Ovary (tissue), 9 donors: ENCODE data around the gene TNFRSF9. TPM values are rescaled to one million over a fixed set of nuclear protein-coding genes. Genes with fewer than 3 reads are reported as not detected.
"Not testable (repeated sequence)": the region's sequence is repeated elsewhere in the genome, so short reads cannot be mapped to it uniquely, and the experiment has no call there.

Experiments used
- DNase-seq, 5 donors: peaks; one replicate each; pipeline ENCODE4 v3.0.0-alpha.2; 2019 to 2020
- H3K27ac ChIP-seq, 2 donors: fragments of 200-600 bp; one replicate each; pipeline versions ENCODE4 v1.5.1 to v1.8.0; 2019 to 2022
- H3K27me3 ChIP-seq: fragments of 200-600 bp; one replicate; pipeline ENCODE4 v1.8.0; 2022
- H3K36me3 ChIP-seq: fragments of 200-600 bp; sonication (generic); one replicate; pipeline ENCODE4 v1.5.1; 2019
- H3K4me1 ChIP-seq: one replicate; pipeline ENCODE4 v1.8.1; 2013; ENCODE audit warnings: mild to moderate bottlenecking, moderate library complexity; ENCODE audit not compliant: insufficient read depth
- H3K4me3 ChIP-seq: fragments of 200-600 bp; sonication (generic); one replicate; pipeline ENCODE4 v1.5.1; 2017
- H3K9me3 ChIP-seq, 2 donors: fragments of 200-600 bp in 1 of 2; sonication (generic) in 1 of 2; one replicate each; pipeline versions ENCODE4 v1.5.1 to v1.8.1; 2013 to 2019; ENCODE audit warnings: mild to moderate bottlenecking in 1 of 2, moderate library complexity in 1 of 2
- EP300 ChIP-seq: sonication (generic); formaldehyde crosslinking; IDR thresholded peaks from one replicate; pipeline ENCODE4 v1.6.1; 2017; ENCODE audit warnings: antibody characterized with exemption
- POLR2A ChIP-seq: fragments of 450-650 bp; IDR thresholded peaks from one replicate; pipeline ENCODE4 v1.6.1; 2017; ENCODE audit warnings: antibody characterized with exemption, mild to moderate bottlenecking, moderate library complexity
- WGBS, 3 donors: extraction: QIAGEN DNeasy Blood & Tissue Kit in 1 of 3; methylation state at CpG; one replicate each; pipeline versions ENCODE4 v1.1.5 to v1.1.7; 2013 to 2017; 5-methylcytosine and 5-hydroxymethylcytosine counted together
- intact Hi-C, 4 donors: fragments of 100-400 bp; cut with DNase I; formaldehyde crosslinking; loops; one replicate each; pipeline versions ENCODE4 v1.11.0 to v1.15.1; 2022 to 2023
- polyA plus RNA-seq, 2 donors: library from polyadenylated mRNA; stranded (reverse); fragments of 200-250 nt in 1 of 2; fragments of 350-450 nt in 1 of 2; fragmentation: Illumina TruSeq in 1 of 2; extraction: RNeasy Lipid Tissue Mini Kit (QIAGEN cat#74804) in 1 of 2; gene quantifications; one replicate each; pipeline ENCODE4 v1.2.3, GENCODE V29; 2013 to 2014
- total RNA-seq, 7 donors: library from RNA; depleted of rRNA in 2 of 7; stranded (reverse); fragments of >200 nt in 2 of 7; fragmentation: NEBNext Ultra II Directional in 3 of 7; extraction: Animal tissue kit (Norgen Biotek cat#: 25700) in 3 of 7; gene quantifications; one replicate each; pipeline versions ENCODE4 v1.1.0 to v1.2.4, GENCODE V29; 2016 to 2023
- TF ChIP-seq, protein P1 (sequence below), 3 donors: fragments of 450-650 bp in 2 of 3; fragments of 200-600 bp in 1 of 3; IDR thresholded peaks; one replicate each; pipeline versions ENCODE4 v1.5.1 to v1.8.0; 2016 to 2022; ENCODE audit warnings: antibody characterized with exemption in 3 of 3, mild to moderate bottlenecking in 1 of 3
- donor health status: DM: no; HTN: no; CAD: no; lungs with moderate emphysema.
- donor health status: DM: no; HTN: no; CAD: no.
- donor health status: Bipolar disorder and iron deficiency.
- donor health status: DM: yes; HTN: yes; CAD: no.
- donor health status: DM: no; HTN: no; CAD: no.
- donor health status: DM: yes; HTN: yes; CAD: no.

TNFRSF9 gene
- total and polyA plus RNA-seq, 9 donors: 0.05 to 0.10 (median 0.08) TPM; not detected in 6

DNA sequence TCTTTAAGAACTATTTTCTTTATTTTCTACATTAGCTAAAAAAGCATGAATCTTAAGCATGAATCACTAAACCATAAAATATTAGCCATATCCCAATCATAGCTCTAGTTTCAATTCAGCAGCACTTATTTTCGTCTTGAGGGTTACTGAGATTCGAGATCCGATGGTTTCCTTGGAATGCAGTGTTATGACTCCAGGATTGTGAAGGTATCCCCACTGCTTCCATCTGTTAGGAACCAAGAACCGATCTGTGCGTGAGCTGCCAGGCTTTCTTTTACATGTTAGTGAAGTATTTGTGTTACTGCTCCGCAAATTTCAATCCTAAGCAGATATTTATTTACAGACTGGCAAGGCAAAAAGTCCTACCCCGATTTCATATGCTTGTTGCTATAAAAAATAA is 18.8 kb downstream of the TNFRSF9 start:
- intact Hi-C loops: no loop called here
- H3K36me3 ChIP-seq: no peaks in the 10 kb centered on the region
- no peak overlapping the region for H3K4me3 ChIP-seq
- TF ChIP-seq EP300: no peak
- TF ChIP-seq, protein P1, sequence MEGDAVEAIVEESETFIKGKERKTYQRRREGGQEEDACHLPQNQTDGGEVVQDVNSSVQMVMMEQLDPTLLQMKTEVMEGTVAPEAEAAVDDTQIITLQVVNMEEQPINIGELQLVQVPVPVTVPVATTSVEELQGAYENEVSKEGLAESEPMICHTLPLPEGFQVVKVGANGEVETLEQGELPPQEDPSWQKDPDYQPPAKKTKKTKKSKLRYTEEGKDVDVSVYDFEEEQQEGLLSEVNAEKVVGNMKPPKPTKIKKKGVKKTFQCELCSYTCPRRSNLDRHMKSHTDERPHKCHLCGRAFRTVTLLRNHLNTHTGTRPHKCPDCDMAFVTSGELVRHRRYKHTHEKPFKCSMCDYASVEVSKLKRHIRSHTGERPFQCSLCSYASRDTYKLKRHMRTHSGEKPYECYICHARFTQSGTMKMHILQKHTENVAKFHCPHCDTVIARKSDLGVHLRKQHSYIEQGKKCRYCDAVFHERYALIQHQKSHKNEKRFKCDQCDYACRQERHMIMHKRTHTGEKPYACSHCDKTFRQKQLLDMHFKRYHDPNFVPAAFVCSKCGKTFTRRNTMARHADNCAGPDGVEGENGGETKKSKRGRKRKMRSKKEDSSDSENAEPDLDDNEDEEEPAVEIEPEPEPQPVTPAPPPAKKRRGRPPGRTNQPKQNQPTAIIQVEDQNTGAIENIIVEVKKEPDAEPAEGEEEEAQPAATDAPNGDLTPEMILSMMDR (IDR thresholded peaks at IDR 0.05): no peak
- TF ChIP-seq POLR2A: no peak
- no peak for DNase-seq
- no peak overlapping the region for H3K27ac ChIP-seq
- H3K4me1 ChIP-seq: no peaks in the 10 kb centered on the region
- WGBS, 3 donors: 53 to 73% (median 64%) methylated on average over 7 of the region's 7 CpGs
- no peaks in the 10 kb centered on the region for H3K27me3 ChIP-seq
- no peaks in the 10 kb centered on the region for H3K9me3 ChIP-seq

DNA sequence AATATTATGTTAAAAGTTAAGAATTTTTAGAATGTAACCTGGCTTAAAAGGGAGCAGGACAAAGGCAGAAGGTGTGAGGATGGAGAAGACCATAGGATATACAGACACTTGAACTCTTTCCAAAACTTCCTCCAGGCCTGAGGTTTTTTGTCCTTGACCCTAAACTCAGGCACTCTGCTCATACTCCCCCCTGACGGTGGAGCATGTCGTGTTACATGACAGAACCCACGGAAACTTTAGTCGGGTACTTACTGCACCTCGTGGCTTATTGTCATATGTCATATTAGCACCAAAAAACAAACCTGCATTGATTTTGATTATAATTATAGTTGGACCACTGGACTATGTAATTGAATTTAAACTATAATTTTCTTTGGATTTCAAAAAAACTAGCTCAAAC is 20.8 kb downstream of the TNFRSF9 start:
- H3K4me1 ChIP-seq: no peaks in the 10 kb centered on the region
- DNase-seq: no peak
- intact Hi-C loops: no loop called here
- no peaks in the 10 kb centered on the region for H3K9me3 ChIP-seq
- no peaks in the 10 kb centered on the region for H3K36me3 ChIP-seq
- 27 to 41% (median 34%) methylated on average over 5 of the region's 5 CpGs for WGBS, 3 donors
- H3K27me3 ChIP-seq: no peaks in the 10 kb centered on the region
- no peak for TF ChIP-seq POLR2A
- TF ChIP-seq, protein P1 (IDR thresholded peaks at IDR 0.05): no peak
- no peak for TF ChIP-seq EP300
- H3K4me3 ChIP-seq: no peak overlapping the region
- H3K27ac ChIP-seq: no peak overlapping the region

DNA sequence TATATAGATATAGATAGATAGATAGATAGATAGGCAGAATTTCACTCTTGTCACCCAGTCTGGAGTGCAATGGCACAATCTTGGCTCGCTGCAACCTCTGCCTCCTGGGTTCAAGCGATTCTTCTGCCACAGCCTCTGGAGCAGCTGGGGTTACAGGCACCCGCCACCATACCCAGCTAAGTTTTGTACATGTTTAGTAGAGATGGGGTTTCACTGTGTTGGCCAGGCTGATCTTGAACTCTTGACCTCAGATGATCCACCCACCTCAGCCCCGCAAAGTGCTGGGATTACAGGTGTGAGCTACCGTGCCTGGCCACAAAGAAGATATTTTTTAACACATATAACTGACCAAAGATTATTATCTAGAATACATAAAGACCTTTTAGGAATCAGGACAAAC is 22.7 kb downstream of the TNFRSF9 start:
- H3K4me1 ChIP-seq, DNase-seq, H3K36me3 ChIP-seq, H3K27ac ChIP-seq, H3K9me3 ChIP-seq, intact Hi-C loops, H3K4me3 ChIP-seq, H3K27me3 ChIP-seq: not testable (repeated sequence)
- 78 to 83% (median 79%) methylated on average over 5 of the region's 5 CpGs for WGBS, 3 donors

DNA sequence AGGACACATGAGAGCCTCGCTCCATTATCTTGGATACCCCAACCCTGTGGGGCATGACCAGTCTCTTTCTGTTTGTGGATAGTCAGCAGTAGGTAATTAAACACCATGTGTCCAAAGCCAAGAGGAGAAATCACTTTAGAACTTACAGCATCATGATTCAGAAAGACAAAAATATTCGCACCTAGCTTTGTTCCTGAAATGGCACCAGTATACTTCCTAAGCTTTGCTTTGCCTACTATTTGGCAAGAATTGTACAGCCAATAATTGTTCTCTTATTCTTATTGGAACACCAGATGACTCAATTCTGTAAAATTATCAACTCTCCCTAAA is 24.2 kb downstream of the TNFRSF9 start:
- intact Hi-C loops: no loop called here
- no peaks in the 10 kb centered on the region for H3K9me3 ChIP-seq
- H3K27me3 ChIP-seq: no peaks in the 10 kb centered on the region
- WGBS, 3 donors: 70 to 78% (median 77%) methylated on average over 2 of the region's 2 CpGs
- H3K27ac ChIP-seq: no peak overlapping the region
- TF ChIP-seq, protein P1 (IDR thresholded peaks at IDR 0.05): no peak
- TF ChIP-seq POLR2A: no peak
- TF ChIP-seq EP300: no peak
- no peaks in the 10 kb centered on the region for H3K36me3 ChIP-seq
- no peak overlapping the region for H3K4me3 ChIP-seq
- DNase-seq: no peak
- no peaks in the 10 kb centered on the region for H3K4me1 ChIP-seq

DNA sequence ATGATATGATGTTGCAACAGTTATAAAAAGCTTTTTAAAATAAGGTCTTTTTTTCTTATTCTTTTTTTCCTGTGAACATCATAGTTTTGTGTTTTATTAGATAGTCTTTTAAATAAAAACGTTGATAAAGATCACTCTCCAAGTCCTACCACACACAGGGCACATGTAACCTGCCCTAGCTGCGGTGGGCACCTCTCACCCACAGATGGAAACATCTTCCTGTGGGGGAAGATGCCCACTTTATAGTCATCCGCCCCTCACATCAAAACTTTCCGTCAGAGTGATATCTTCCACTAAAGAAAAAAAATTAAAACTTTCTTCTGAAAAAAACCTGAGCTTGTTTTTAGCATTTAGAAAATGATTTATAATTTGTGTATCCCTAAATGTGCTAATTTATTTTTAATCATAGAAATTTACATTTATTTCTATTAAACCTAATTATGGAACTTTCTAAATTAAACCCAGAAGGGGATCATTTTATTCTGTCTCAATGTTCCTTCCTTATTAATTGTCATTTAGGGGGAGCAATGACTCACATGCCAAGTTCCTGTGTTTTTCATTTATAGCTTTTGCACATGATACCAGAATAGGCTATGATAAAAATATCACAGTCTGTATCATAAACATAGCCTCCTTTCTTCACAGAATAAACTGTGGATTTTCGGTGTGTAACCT is 24.7 kb downstream of the TNFRSF9 start:
- 47 to 66% (median 52%) methylated on average over 5 of the region's 5 CpGs for WGBS, 3 donors
- H3K27ac ChIP-seq: no peak overlapping the region

More for the DNA sequence above, 24.7 kb downstream of the TNFRSF9 start:
- intact Hi-C loops: no loop called here
- no peaks in the 10 kb centered on the region for H3K9me3 ChIP-seq
- TF ChIP-seq POLR2A (no peak), EP300 (no peak)
- TF ChIP-seq, protein P1 (IDR thresholded peaks at IDR 0.05): no peak
- H3K4me3 ChIP-seq: no peak overlapping the region
- H3K4me1 ChIP-seq: no peaks in the 10 kb centered on the region
- H3K27me3 ChIP-seq: no peaks in the 10 kb centered on the region
- no peak for DNase-seq
- no peaks in the 10 kb centered on the region for H3K36me3 ChIP-seq
